LHCN-M2 (cell line): ENCODE measurements around the gene TAX1BP1. TPM values are rescaled to one million over a fixed set of nuclear protein-coding genes. Genes with fewer than 3 reads are reported as not detected.

Source experiments
- DNase-seq: peaks from one replicate; pipeline ENCODE4 v3.0.0-alpha.2; 2012; ENCODE audit warnings: low read depth
- total RNA-seq: library from RNA; depleted of rRNA; stranded (reverse); fragments of >200 nt; gene quantifications from 2 replicates; pipeline ENCODE4 v1.2.3, GENCODE V29; 2014; rRNA removed

TAX1BP1 gene
- total RNA-seq, 1 experiment from 2014 or later: 131 TPM

DNA sequence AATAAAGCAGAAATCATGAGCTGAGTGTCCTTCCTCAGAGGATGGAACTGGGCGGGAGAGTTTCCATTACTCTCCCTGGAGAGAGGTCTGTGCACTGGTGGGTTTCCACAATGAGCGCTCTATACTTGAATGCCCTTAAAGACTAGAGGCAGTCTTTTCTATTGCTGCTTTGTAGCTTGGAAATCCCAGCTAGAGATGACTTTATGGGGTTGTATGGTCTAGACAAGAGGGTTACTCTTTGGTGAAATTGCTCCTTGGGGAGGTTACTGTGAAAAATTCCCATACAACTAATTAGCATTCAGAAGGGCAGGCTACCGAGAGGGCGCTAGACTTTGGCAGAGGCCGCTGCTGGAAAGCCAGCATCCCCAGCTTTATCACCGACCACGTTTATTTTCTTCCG, 136.8 kb downstream of the TAX1BP1 start:
- DNase-seq: no peak

Other genes with a start within 250 kb of the TAX1BP1 start
- gene HIBADH, start 77.3 kb upstream of the TAX1BP1 start, total RNA-seq: 91.4 and 99.7 TPM in 2 replicates